Activated CD4-positive, alpha-beta T cell treated with anti-CD3 and anti-CD28 coated beads for 1 hour (primary cell): ENCODE data around the gene PAFAH1B1.

ENCODE experiments used
- DNase-seq: peaks from one replicate; pipeline ENCODE4 v3.0.0-alpha.2; 2020

Gene PAFAH1B1

GRCh38 chr17:2705263-2705662, 111.8 kb downstream of the PAFAH1B1 start:
- DNase-seq, result no peak

- no peak for DNase-seq
These were observed 112.7 kb downstream of the PAFAH1B1 start for GRCh38 chr17:2705888-2706795.

- no peak for DNase-seq
These were observed 113.6 kb downstream of the PAFAH1B1 start for GRCh38 chr17:2706911-2707510.

GRCh38 chr17:2707721-2708584, 114.5 kb downstream of the PAFAH1B1 start:
- no peak for DNase-seq

- no peak for DNase-seq
These were observed 115.2 kb downstream of the PAFAH1B1 start for GRCh38 chr17:2708585-2709182.

- no peak for DNase-seq
These were observed 115.8 kb downstream of the PAFAH1B1 start for GRCh38 chr17:2709183-2709661.

GRCh38 chr17:2710071-2710802, 116.8 kb downstream of the PAFAH1B1 start:
- no peak for DNase-seq

- DNase-seq, result no peak
These were observed 117.6 kb downstream of the PAFAH1B1 start for GRCh38 chr17:2710803-2711607.

- peak; percentile 96 for DNase-seq
These were observed 118.3 kb downstream of the PAFAH1B1 start, which contains the start of gene CLUH for GRCh38 chr17:2711608-2712299. Gene CLUH (minus strand): TSS chr17:2711764. CDS start chr17:2711661, 103 bp downstream.

- no peak for DNase-seq
These were observed 119.0 kb downstream of the PAFAH1B1 start for GRCh38 chr17:2712300-2713043.

- DNase-seq, result no peak
These were observed 120.4 kb downstream of the PAFAH1B1 start for GRCh38 chr17:2713881-2714280.

- DNase-seq, result no peak
These were observed 123.2 kb downstream of the PAFAH1B1 start for GRCh38 chr17:2716649-2717048.

- no peak for DNase-seq
These were observed 124.9 kb downstream of the PAFAH1B1 start for GRCh38 chr17:2718150-2718938.

GRCh38 chr17:2719861-2720260, 126.4 kb downstream of the PAFAH1B1 start:
- no peak for DNase-seq

GRCh38 chr17:2721603-2722002, 128.1 kb downstream of the PAFAH1B1 start:
- DNase-seq, result no peak

- DNase-seq, result no peak
These were observed 129.2 kb downstream of the PAFAH1B1 start for GRCh38 chr17:2722611-2723010.

GRCh38 chr17:2723505-2723996, 130.1 kb downstream of the PAFAH1B1 start:
- DNase-seq, result no peak

GRCh38 chr17:2723997-2724783, 130.7 kb downstream of the PAFAH1B1 start:
- no peak for DNase-seq
